GM18909 (cell line): ENCODE measurements around the gene ZRANB1.

Source experiments
- ATAC-seq: cut with Tn5 transposase; IDR thresholded peaks from one replicate; pipeline ENCODE4 v1.9.1; 2021; ENCODE audit warnings: mild to moderate bottlenecking; ENCODE audit not compliant: unreplicated experiment, poor library complexity

The ZRANB1 gene

DNA sequence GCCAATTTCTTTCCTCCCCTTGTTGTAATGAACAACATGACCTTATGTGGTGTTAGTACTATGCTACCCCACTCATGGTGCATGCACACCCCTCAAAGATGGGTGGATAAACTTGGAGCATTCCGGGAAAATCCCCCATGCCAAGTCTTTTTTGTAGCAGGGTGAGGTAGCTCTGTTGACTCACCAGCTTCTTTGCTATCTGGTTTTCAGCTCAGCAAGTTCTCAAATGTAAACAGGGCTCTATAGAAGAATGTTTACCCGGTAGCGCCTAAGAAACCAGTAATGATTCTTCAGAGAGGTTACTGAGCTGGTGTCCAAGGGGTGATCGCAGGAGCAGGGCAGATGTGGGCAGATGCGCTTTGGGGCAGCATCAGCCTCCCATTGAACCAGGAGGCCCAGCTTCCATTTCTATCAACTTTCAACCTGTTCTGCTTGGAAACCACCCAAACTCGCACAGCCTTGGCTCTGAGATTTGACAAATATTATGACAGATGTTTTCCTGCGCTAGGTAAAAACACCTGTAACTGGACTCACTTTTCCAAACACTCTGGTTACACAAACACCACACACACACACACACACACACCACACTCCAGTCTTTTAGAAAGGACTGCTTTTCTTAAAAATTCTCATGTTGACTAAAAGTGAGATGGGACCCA lies 87.8 kb downstream of the ZRANB1 start:
- no peak for ATAC-seq

DNA sequence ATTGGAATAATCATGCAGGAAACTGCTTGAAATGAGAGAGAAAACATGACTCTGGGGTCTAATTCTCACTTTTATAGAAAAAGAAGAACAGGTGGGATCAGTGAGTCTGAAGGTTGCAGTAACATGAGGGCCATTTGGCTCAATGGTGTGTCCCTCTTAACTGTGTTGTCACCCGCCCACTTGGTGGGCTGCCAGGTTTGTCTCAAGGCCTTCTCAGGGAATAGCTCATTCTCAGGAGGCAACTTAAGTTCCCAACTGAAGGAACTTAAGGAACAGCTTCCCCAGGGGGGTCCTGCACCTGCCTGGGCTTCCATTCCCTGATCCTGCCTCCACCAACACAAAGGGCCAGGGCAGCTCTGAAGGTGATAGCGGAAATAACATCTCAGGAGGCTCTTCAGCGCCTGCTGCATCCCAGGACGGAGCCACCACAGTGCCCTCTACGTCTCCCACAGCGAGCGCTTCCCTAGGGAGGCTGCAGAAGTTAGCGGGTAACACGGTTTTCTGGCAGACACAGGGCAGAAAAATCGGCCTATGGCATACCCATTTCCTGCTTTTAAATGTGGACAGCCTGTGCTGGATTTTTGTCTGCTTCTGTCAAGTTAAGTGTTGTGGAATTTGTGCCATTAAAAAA lies 88.8 kb downstream of the ZRANB1 start:
- no peak for ATAC-seq

DNA sequence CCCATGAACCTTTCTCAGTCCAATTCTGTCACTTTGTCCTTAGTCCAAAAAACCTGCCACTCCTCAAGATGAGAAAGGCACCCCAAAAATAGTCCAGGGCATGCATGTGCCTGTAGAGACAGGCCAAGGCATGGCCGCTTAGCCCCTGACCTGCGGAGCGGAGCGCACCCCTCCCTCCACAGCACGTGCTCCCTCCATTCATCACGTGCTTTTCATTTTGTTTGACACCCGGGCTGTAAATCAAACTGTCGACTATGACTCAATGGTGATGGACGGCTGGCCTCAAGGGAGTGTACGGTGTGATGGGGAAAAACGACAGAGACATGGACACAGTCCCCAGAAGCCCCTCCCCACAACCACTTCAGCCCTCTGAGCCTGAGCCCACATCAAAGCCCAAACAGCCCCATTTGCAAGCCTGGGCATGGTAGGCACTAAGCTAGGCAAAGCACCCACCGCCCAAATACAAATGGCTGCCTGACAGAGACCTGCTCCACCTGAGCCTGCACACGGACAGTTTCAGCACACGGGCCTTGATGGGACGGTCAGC lies 90.6 kb downstream of the ZRANB1 start:
- ATAC-seq = no peak

DNA sequence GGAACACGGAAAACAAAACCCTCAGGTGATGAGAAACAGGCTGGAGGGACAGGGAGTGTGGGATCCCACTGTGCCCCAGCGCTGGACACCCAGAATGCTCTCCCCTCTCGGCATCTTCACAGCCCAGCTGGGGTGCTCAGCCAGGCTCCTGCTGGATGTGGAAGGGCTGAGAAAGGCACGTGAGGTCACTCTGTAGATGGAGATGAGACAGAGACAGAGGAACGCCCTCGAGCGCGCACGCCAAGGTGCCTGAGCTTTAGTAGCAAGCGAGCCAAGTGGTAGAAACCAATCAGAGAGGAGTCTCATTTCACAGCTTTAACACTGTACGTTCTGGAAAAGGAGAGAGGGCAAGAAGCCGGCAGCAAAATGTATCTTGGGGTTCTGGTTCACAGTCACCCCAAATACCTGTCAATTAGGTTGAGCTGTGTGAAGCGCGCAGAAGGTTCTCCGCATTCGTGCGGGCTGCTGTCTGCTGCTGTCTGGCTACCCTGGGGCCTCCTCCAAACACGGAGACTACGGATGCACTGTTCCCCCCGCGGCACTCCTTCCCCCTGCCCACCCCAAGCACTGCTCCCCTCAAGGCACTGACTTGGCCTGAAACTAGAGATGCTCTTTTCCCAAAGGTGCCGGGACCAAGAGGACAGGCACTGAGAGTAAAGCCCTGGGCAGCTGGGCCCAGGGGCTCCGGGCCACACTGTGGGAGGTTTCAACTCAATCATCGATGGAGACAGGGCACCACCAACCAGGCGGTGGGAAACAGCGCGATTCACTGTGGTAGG lies 91.4 kb downstream of the ZRANB1 start:
- ATAC-seq = no peak

DNA sequence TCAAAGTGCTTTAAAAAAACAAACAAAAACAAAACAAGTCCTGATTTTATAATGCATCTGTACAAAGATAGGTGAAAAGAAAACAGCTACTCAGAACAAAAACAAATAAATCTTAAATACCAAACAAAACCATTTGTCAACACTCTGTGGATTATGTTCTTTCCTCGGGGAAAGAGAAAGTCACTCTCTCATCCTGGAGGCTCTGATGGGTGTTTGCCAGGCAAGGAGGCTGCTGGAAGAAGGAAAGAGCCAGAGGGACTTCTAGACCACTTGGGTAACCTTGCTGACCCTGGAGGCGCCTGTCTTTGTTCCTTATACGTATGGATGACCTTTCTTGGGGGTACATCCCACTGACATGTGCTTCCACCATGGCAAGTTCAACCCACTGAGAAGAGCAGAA lies 92.8 kb downstream of the ZRANB1 start:
- ATAC-seq = no peak

GRCh38 chr10:125035136-125035535 lies 93.2 kb downstream of the ZRANB1 start:
- no peak for ATAC-seq

DNA sequence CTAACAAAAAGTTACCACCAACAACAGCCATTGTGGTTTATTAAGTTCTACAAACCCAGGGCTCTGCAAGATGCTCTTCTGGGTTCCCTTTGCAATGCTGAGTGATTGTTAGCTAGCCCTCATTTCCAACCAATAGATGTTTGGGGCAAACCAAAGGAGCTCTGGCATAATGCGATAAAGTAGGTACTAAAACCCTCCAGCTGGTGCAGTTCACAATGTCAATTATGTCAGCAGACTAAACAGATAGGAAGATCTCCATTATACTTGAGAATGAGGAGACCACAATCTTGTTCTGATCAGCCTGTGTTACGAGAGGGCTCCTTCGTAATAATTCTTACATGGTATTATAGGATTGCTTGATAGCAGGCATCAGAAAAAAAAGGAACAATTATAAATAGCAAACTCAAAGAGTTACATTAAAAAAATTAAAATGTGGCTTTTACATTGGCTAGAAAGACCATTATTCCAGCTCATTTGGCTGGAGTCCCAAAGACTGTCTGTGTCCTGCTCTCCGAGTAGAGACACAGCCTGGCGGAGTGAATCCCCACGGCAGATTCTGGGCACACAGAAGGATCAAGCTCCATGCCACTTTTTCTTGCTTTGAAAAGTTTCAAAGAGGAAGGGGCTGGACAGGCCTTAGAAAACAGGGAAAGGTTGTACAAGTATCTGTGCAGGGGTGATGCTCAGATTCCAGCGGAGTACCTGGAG lies 93.8 kb downstream of the ZRANB1 start:
- no peak for ATAC-seq

DNA sequence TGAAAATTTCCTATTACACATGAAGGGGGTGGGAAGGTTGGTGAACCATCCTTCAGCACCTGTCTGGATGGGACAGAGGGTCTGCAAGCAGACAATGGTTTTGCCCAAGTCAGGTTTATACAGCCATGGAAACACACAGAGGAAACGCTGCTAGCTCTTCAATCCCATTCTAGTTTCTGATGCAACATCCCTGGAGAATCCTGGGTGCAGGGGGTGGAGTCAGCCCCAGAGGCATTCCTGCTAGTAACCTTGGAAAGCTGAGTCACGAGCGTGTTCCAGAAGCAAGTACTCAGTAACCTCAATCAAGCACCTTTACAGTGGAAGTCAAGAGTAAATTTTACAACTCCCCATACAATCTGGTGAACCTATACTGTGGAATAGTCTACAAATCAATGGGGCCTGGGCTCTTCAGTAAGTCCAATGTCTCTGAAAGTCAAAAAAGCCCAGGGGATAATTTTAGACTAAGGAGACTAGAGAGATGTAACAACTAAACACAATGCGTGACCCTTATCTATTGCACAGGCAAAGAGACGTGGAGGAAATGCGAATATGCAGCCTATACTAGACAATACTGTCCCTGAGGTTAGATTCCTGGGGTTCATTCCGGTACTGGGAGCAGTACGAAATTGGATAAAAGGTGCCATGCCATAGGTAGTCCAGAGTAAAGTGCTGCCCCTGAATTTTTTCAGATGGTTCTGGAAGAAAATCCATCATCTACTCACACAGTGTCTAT lies 95.4 kb downstream of the ZRANB1 start:
- ATAC-seq = no peak
